Vagina (tissue), 2 donors: Measurements from ENCODE around the gene EVC2. TPM values are rescaled to one million over a fixed set of nuclear protein-coding genes. Genes with fewer than 3 reads are reported as not detected.

Experiments used
- DNase-seq, 2 donors: peaks; one replicate each; pipeline ENCODE4 v3.0.0-alpha.2; 2017; ENCODE audit errors: extremely low spot score in 2 of 2
- H3K27ac ChIP-seq: fragments of 200-600 bp; sonication (generic); one replicate; pipeline ENCODE4 v1.5.1; 2019
- H3K27me3 ChIP-seq: fragments of 200-600 bp; sonication (generic); one replicate; pipeline ENCODE4 v1.5.1; 2019
- H3K36me3 ChIP-seq, 2 donors: fragments of 200-600 bp; sonication (generic); one replicate each; pipeline ENCODE4 v1.5.1; 2017 to 2019
- H3K4me1 ChIP-seq: fragments of 200-600 bp; sonication (generic); one replicate; pipeline ENCODE4 v1.5.1; 2019
- H3K4me3 ChIP-seq, 2 donors: fragments of 200-600 bp; sonication (generic); 1 replicate in 1 of 2; 2 replicates in 1 of 2; pipeline ENCODE4 v1.5.1; 2016 to 2019
- H3K9me3 ChIP-seq: fragments of 200-600 bp; sonication (generic); one replicate; pipeline ENCODE4 v1.5.1; 2019
- POLR2A ChIP-seq, 2 donors: fragments of 450-650 bp; IDR thresholded peaks; one replicate each; pipeline ENCODE4 v1.6.1; 2017; ENCODE audit warnings: antibody characterized with exemption in 2 of 2, mild to moderate bottlenecking in 2 of 2, moderate library complexity in 2 of 2
- POLR2AphosphoS5 ChIP-seq, 2 donors: sonication (generic); formaldehyde crosslinking; IDR thresholded peaks; one replicate each; pipeline ENCODE4 v1.9.0; 2017; ENCODE audit warnings: antibody characterized with exemption in 2 of 2, mild to moderate bottlenecking in 2 of 2, low read depth in 1 of 2; ENCODE audit not compliant: insufficient read depth in 1 of 2
- intact Hi-C: fragments of 100-400 bp; cut with DNase I; formaldehyde crosslinking; loops from one replicate; pipeline ENCODE4 v1.15.1; 2023
- total RNA-seq: library from RNA; depleted of rRNA; stranded (reverse); fragments of >200 nt; gene quantifications from one replicate; pipeline ENCODE4 v1.2.3, GENCODE V29; 2016
- TF ChIP-seq, protein P1 (sequence below), 3 experiments: fragments of 450-650 bp in 2 of 3; fragments of 200-600 bp in 1 of 3; sonication (generic) in 1 of 3; IDR thresholded peaks; one replicate each; pipeline ENCODE4 v1.5.1; 2017 to 2019; ENCODE audit warnings: antibody characterized with exemption in 3 of 3, mild to moderate bottlenecking in 2 of 3, moderate library complexity in 2 of 3

The EVC2 gene
- total RNA-seq, 1 donor from 2014 or later, result 23.8 TPM

DNA sequence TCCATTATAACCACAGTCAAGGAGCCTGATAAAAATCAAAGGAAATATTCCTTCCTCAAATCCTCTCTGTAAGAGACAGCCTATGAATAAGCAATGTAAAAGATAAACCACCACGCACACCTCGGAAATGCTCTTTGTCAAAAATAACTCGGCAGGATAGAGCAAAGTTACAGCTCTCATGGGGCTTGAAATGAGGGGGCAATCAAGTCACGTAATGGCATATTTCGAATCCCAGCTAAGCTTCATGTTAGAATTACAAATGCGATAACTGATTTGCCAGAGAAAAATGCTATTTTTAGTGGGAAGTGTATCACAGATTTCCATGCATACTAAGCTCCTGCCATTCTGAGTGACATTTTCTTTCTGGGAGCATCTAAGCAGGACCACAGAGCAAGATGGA is 49.4 kb downstream of the EVC2 start:
- Histone ChIP-seq H3K9me3 (no peaks in the 10 kb centered on the region), H3K36me3 (peaks cover 0 to 36% of the 10 kb centered on the region in 2 donors)

DNA sequence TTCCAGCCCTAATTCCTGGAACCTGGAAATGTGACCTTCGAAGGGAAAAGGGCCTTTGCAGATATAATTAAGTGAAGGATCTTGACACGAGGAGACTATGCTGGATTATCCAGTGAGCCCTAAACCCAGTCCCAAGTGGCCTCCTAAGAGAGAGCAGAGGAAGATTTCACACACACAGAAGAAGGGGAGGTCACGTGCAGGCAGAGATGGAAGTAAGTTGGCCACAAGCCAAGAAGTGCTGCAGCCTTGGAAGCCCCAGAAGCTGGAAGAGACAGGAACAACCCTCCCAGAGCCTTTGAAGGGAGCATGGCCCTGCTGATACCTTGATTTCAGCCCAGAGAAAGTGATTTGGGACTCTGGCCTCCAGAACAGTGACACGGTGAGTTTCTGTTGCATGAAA is 51.9 kb downstream of the EVC2 start:
- peaks cover 0 to 36% of the 10 kb centered on the region in 2 donors for H3K36me3 ChIP-seq
- no peaks in the 10 kb centered on the region for H3K27me3 ChIP-seq
- no peak for DNase-seq
- H3K4me3 ChIP-seq, result no peak overlapping the region
- TF ChIP-seq, protein P1, sequence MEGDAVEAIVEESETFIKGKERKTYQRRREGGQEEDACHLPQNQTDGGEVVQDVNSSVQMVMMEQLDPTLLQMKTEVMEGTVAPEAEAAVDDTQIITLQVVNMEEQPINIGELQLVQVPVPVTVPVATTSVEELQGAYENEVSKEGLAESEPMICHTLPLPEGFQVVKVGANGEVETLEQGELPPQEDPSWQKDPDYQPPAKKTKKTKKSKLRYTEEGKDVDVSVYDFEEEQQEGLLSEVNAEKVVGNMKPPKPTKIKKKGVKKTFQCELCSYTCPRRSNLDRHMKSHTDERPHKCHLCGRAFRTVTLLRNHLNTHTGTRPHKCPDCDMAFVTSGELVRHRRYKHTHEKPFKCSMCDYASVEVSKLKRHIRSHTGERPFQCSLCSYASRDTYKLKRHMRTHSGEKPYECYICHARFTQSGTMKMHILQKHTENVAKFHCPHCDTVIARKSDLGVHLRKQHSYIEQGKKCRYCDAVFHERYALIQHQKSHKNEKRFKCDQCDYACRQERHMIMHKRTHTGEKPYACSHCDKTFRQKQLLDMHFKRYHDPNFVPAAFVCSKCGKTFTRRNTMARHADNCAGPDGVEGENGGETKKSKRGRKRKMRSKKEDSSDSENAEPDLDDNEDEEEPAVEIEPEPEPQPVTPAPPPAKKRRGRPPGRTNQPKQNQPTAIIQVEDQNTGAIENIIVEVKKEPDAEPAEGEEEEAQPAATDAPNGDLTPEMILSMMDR (IDR thresholded peaks at IDR 0.05), result no peak
- TF ChIP-seq POLR2A (IDR thresholded peaks at IDR 0.05) (no peak), POLR2AphosphoS5 (IDR thresholded peaks at IDR 0.05; ENCODE audit: insufficient read depth in 1 of 2, low read depth in 1 of 2) (no peak)
- H3K4me1 ChIP-seq, result no peaks in the 10 kb centered on the region
- H3K27ac ChIP-seq, result no peak overlapping the region
- intact Hi-C loops, result no loop called here
- no peaks in the 10 kb centered on the region for H3K9me3 ChIP-seq

More for the DNA sequence above, 49.4 kb downstream of the EVC2 start:
- TF ChIP-seq POLR2A (IDR thresholded peaks at IDR 0.05), result no peak
- TF ChIP-seq, protein P1 (IDR thresholded peaks at IDR 0.05), result no peak
- DNase-seq, result no peak
- Histone ChIP-seq H3K27me3 (no peaks in the 10 kb centered on the region), H3K4me1 (no peaks in the 10 kb centered on the region), H3K4me3 (no peak overlapping the region), H3K27ac (no peak overlapping the region)
- intact Hi-C loops, result no loop called here

GRCh38 chr4:5654791-5655190 is 53.6 kb downstream of the EVC2 start:
- TF ChIP-seq, protein P1 (IDR thresholded peaks at IDR 0.05), result no peak
- TF ChIP-seq POLR2AphosphoS5 (IDR thresholded peaks at IDR 0.05; ENCODE audit: insufficient read depth in 1 of 2, low read depth in 1 of 2), result no peak
- no peak for TF ChIP-seq POLR2A (IDR thresholded peaks at IDR 0.05)
- Histone ChIP-seq H3K36me3 (peaks cover 0 to 21% of the 10 kb centered on the region in 2 donors), H3K27me3 (no peaks in the 10 kb centered on the region), H3K4me1 (no peaks in the 10 kb centered on the region), H3K9me3 (no peaks in the 10 kb centered on the region), H3K4me3 (no peak overlapping the region), H3K27ac (no peak overlapping the region)
- intact Hi-C loops, result no loop called here
- no peak for DNase-seq

GRCh38 chr4:5651089-5651488 is 57.3 kb downstream of the EVC2 start:
- Histone ChIP-seq H3K36me3 (peaks cover 0 to 24% of the 10 kb centered on the region in 2 donors), H3K27me3 (no peaks in the 10 kb centered on the region), H3K4me1 (no peaks in the 10 kb centered on the region), H3K4me3 (no peak overlapping the region), H3K9me3 (no peaks in the 10 kb centered on the region), H3K27ac (no peak overlapping the region)
- intact Hi-C loops, result no loop called here
- DNase-seq, result no peak
- TF ChIP-seq POLR2A (IDR thresholded peaks at IDR 0.05) (no peak), POLR2AphosphoS5 (IDR thresholded peaks at IDR 0.05; ENCODE audit: insufficient read depth in 1 of 2, low read depth in 1 of 2) (no peak)
- TF ChIP-seq, protein P1 (IDR thresholded peaks at IDR 0.05), result no peak

GRCh38 chr4:5650040-5650439 is 58.3 kb downstream of the EVC2 start:
- Histone ChIP-seq H3K36me3 (peaks cover 0 to 24% of the 10 kb centered on the region in 2 donors), H3K9me3 (no peaks in the 10 kb centered on the region), H3K27ac (no peak overlapping the region), H3K4me1 (no peaks in the 10 kb centered on the region), H3K4me3 (no peak overlapping the region), H3K27me3 (no peaks in the 10 kb centered on the region)
- no peak for DNase-seq
- intact Hi-C loops, result no loop called here
- no peak for TF ChIP-seq POLR2A (IDR thresholded peaks at IDR 0.05)
- TF ChIP-seq POLR2AphosphoS5 (IDR thresholded peaks at IDR 0.05; ENCODE audit: insufficient read depth in 1 of 2, low read depth in 1 of 2), result no peak
- TF ChIP-seq, protein P1 (IDR thresholded peaks at IDR 0.05), result no peak
